Measurements from ENCODE around the gene UST. TPM values are rescaled to one million over a fixed set of nuclear protein-coding genes. Genes with fewer than 3 reads are reported as not detected.

The UST gene
- polyA plus RNA-seq, 4 donors, result 0.81 to 4.0 (median 1.4) TPM; not detected in 1

- Histone ChIP-seq H3K36me3 (ENCODE audit: control insufficient read depth in 3 of 3, insufficient read depth in 2 of 3, low read depth in 1 of 3, low read length in 3 of 3) (no peaks in the 10 kb centered on the region), H3K4me3 (ENCODE audit: low read depth in 1 of 3, low read length in 3 of 3) (no peak overlapping the region), H3K9me3 (ENCODE audit: control insufficient read depth in 2 of 2, insufficient read depth in 1 of 2, low read depth in 1 of 2, low read length in 1 of 2) (no peaks in the 10 kb centered on the region), H3K27ac (ENCODE audit: low read depth in 1 of 3, low read length in 2 of 3) (no peak overlapping the region), H3K27me3 (ENCODE audit: control insufficient read depth in 3 of 3, insufficient read depth in 3 of 3, low read length in 3 of 3) (no peaks in the 10 kb centered on the region), H3K4me1 (ENCODE audit: control insufficient read depth in 3 of 3, insufficient read depth in 2 of 3, low read depth in 1 of 3, low read length in 2 of 3) (peaks cover 0 to 4% (median 0%) of the 10 kb centered on the region in 3 donors)
- DNase-seq (no peak), FAIRE-seq (no peak)
- 67 to 71% (median 69%) methylated on average over 3 of the region's 3 CpGs for WGBS, 3 donors
These were observed 188.1 kb downstream of the UST start for GRCh38 chr6:148934961-148935360.

DNA sequence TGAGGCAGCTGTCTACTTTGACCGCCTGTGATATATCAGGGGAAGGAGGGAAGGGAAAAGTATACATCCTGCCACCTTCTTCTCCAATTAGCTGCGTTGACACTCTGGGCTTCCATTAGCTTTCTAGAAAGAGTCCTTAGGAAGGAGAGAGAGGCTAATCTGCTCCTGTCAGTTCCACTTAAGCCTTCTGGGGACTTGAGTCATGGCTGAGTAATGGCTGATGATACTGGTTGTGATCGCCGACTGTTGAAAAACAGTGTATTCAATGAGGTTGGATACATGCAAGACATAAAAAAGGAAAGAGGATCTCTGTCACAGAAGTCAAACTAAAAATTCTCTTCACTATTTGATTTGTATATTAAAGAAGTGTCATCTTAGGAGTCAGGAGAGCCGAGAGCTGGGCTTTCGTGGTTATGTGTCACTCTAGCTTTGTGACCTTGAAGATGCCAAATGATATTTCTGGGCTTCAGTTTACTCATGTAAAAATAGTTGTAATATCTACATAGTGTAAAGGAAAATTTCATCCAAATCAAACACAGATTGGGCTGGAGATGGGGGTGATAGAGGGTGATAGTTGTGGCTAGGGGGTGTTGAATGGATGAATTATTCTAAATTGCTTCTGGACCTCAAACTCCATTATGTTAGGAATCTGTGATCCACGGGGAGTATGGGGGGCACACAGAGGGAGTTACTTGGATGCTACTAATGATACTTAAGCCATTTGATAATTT lies 189.0 kb downstream of the UST start:
- no peaks in the 10 kb centered on the region for H3K9me3 ChIP-seq (ENCODE audit: control insufficient read depth in 2 of 2, insufficient read depth in 1 of 2, low read depth in 1 of 2, low read length in 1 of 2)
- peaks cover 0 to 4% (median 0%) of the 10 kb centered on the region in 3 donors for H3K4me1 ChIP-seq (ENCODE audit: control insufficient read depth in 3 of 3, insufficient read depth in 2 of 3, low read depth in 1 of 3, low read length in 2 of 3)
- DNase-seq, result no peak
- H3K4me3 ChIP-seq (ENCODE audit: low read depth in 1 of 3, low read length in 3 of 3), result no peak overlapping the region
- H3K27me3 ChIP-seq (ENCODE audit: control insufficient read depth in 3 of 3, insufficient read depth in 3 of 3, low read length in 3 of 3), result no peaks in the 10 kb centered on the region
- no peak overlapping the region for H3K27ac ChIP-seq (ENCODE audit: low read depth in 1 of 3, low read length in 2 of 3)
- WGBS, 3 donors, result 73 to 86% (median 75%) methylated on average over 7 of the region's 7 CpGs
- FAIRE-seq, result no peak
- H3K36me3 ChIP-seq (ENCODE audit: control insufficient read depth in 3 of 3, insufficient read depth in 2 of 3, low read depth in 1 of 3, low read length in 3 of 3), result no peaks in the 10 kb centered on the region

- FAIRE-seq, result no peak
- peaks cover 0 to 3% (median 0%) of the 10 kb centered on the region in 3 donors for H3K4me1 ChIP-seq (ENCODE audit: control insufficient read depth in 3 of 3, insufficient read depth in 2 of 3, low read depth in 1 of 3, low read length in 2 of 3)
These were observed 196.6 kb downstream of the UST start for GRCh38 chr6:148943451-148943850.

DNA sequence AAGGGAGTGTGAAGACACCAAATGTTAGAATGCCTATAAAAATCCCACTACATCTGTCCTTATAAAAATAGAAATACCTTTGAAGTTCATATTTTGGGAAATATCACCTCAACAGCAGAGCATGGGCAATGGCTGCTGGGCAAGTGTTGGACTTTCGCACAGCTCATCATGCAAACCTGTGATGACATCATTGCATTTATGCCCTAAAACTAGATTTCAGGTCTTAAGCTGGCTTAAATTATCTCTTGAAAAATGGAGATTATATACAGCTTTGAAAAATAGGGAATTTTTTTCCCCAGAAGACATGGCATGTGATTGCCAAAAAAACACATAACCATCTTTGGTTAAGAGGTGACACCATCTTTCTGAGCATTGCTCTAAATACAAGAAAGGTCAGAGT lies 197.8 kb downstream of the UST start:
- Histone ChIP-seq H3K4me1 (ENCODE audit: control insufficient read depth in 3 of 3, insufficient read depth in 2 of 3, low read depth in 1 of 3, low read length in 2 of 3) (peaks cover 0 to 3% (median 0%) of the 10 kb centered on the region in 3 donors), H3K36me3 (ENCODE audit: control insufficient read depth in 3 of 3, insufficient read depth in 2 of 3, low read depth in 1 of 3, low read length in 3 of 3) (no peaks in the 10 kb centered on the region), H3K27me3 (ENCODE audit: control insufficient read depth in 3 of 3, insufficient read depth in 3 of 3, low read length in 3 of 3) (no peaks in the 10 kb centered on the region), H3K27ac (ENCODE audit: low read depth in 1 of 3, low read length in 2 of 3) (no peak overlapping the region), H3K4me3 (ENCODE audit: low read depth in 1 of 3, low read length in 3 of 3) (no peak overlapping the region), H3K9me3 (ENCODE audit: control insufficient read depth in 2 of 2, insufficient read depth in 1 of 2, low read depth in 1 of 2, low read length in 1 of 2) (no peaks in the 10 kb centered on the region)
- FAIRE-seq (no peak), DNase-seq (no peak)
- WGBS, 3 donors, result 96 to 100% (median 97%) methylated on average over 1 of the region's 1 CpG

More at GRCh38 chr6:148943451-148943850, 196.6 kb downstream of the UST start:
- DNase-seq, result no peak
- Histone ChIP-seq H3K36me3 (ENCODE audit: control insufficient read depth in 3 of 3, insufficient read depth in 2 of 3, low read depth in 1 of 3, low read length in 3 of 3) (no peaks in the 10 kb centered on the region), H3K4me3 (ENCODE audit: low read depth in 1 of 3, low read length in 3 of 3) (no peak overlapping the region), H3K27me3 (ENCODE audit: control insufficient read depth in 3 of 3, insufficient read depth in 3 of 3, low read length in 3 of 3) (no peaks in the 10 kb centered on the region), H3K9me3 (ENCODE audit: control insufficient read depth in 2 of 2, insufficient read depth in 1 of 2, low read depth in 1 of 2, low read length in 1 of 2) (no peaks in the 10 kb centered on the region), H3K27ac (ENCODE audit: low read depth in 1 of 3, low read length in 2 of 3) (no peak overlapping the region)
- 59 to 75% (median 61%) methylated on average over 1 of the region's 1 CpG for WGBS, 3 donors

DNA sequence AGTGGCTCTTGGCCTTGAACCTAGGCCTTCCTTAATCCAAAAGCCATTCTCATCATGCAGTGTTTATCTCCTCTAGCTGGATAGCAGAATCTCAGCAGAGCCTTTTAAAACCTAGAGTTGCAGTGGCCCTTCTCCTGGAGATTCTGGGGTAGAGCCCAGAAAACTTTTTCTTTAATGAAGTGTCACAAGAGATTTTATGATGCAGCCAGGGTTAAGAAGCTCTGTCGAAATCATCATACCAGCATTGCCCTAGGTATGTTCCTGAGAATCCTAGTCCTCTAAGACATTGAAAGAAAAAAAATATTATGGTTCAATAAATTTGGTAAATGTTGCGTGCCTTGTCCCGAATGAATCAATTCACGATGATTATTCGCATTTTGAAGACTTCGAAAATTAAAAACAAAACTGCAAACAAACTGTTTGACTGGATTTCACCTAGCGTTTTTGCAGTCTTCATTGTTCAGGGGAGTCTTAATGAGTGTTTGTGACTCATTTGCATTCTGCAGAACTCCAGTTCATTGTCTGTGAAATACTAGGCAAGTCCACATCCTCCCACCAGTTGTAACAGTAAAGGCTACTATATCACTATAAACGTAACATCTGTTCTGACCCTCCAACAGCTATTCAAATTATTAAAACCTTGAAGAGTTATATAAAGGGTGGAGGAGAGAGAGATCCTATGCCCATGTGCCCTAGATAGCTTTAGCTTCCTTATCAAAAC lies 198.6 kb downstream of the UST start:
- no peak for FAIRE-seq

DNA sequence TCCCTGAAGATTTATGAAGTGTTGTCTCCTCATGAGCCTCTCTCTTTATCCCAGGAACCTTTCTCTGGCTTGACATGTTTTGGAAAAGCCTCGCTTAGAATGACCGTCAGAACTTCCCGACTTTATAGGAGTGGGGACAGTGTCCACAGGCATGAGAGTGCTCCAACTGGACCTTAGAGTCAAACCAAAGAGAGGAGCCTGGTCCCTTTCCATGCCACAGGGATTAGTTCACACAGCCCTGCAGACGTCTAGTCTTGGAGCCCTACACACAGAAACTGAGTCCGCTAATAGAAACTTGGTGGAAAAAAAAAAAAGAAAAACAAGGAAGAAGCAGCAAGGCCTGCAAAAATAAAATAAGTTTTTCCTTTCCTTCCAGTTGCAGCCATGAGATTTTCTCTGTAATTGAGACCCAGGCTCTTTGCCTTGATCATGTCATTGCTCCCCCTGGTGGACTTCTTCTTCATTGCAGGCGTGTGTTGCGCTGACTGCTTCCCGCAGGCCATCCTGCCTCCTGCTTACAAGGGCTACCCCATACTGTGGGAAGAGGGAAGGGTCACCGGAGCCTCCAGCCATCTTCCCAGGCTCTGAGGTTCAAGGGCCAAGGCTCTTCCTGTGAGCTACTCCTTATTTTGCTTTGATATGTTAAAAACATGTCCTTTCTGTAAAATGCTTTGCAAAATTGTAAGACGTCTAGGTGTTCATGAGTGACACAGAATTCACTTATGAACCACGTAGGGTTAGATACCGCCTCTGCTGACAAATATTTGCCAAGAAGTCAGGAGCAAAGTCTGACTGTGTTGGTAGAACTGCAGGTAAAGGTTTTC lies 201.0 kb downstream of the UST start:
- Histone ChIP-seq H3K9me3 (ENCODE audit: control insufficient read depth in 2 of 2, insufficient read depth in 1 of 2, low read depth in 1 of 2, low read length in 1 of 2) (no peaks in the 10 kb centered on the region), H3K36me3 (ENCODE audit: control insufficient read depth in 3 of 3, insufficient read depth in 2 of 3, low read depth in 1 of 3, low read length in 3 of 3) (no peaks in the 10 kb centered on the region), H3K27me3 (ENCODE audit: control insufficient read depth in 3 of 3, insufficient read depth in 3 of 3, low read length in 3 of 3) (no peaks in the 10 kb centered on the region), H3K4me3 (ENCODE audit: low read depth in 1 of 3, low read length in 3 of 3) (no peak overlapping the region), H3K4me1 (ENCODE audit: control insufficient read depth in 3 of 3, insufficient read depth in 2 of 3, low read depth in 1 of 3, low read length in 2 of 3) (peaks cover 0 to 3% (median 0%) of the 10 kb centered on the region in 3 donors), H3K27ac (ENCODE audit: low read depth in 1 of 3, low read length in 2 of 3) (no peak overlapping the region)
- 24 to 33% (median 33%) methylated on average over 12 of the region's 12 CpGs for WGBS, 3 donors
- DNase-seq (peak; percentile 79 to 93), FAIRE-seq (no peak)

More for the DNA sequence above, 198.6 kb downstream of the UST start:
- Histone ChIP-seq H3K27me3 (ENCODE audit: control insufficient read depth in 3 of 3, insufficient read depth in 3 of 3, low read length in 3 of 3) (no peaks in the 10 kb centered on the region), H3K4me3 (ENCODE audit: low read depth in 1 of 3, low read length in 3 of 3) (no peak overlapping the region), H3K9me3 (ENCODE audit: control insufficient read depth in 2 of 2, insufficient read depth in 1 of 2, low read depth in 1 of 2, low read length in 1 of 2) (no peaks in the 10 kb centered on the region), H3K27ac (ENCODE audit: low read depth in 1 of 3, low read length in 2 of 3) (no peak overlapping the region), H3K4me1 (ENCODE audit: control insufficient read depth in 3 of 3, insufficient read depth in 2 of 3, low read depth in 1 of 3, low read length in 2 of 3) (peaks cover 0 to 3% (median 0%) of the 10 kb centered on the region in 3 donors), H3K36me3 (ENCODE audit: control insufficient read depth in 3 of 3, insufficient read depth in 2 of 3, low read depth in 1 of 3, low read length in 3 of 3) (no peaks in the 10 kb centered on the region)
- DNase-seq, result no peak
- 69 to 87% (median 72%) methylated on average over 8 of the region's 8 CpGs for WGBS, 3 donors

- 67 to 76% (median 70%) methylated on average over 6 of the region's 6 CpGs for WGBS, 3 donors
- Histone ChIP-seq H3K9me3 (ENCODE audit: control insufficient read depth in 2 of 2, insufficient read depth in 1 of 2, low read depth in 1 of 2, low read length in 1 of 2) (no peaks in the 10 kb centered on the region), H3K36me3 (ENCODE audit: control insufficient read depth in 3 of 3, insufficient read depth in 2 of 3, low read depth in 1 of 3, low read length in 3 of 3) (no peaks in the 10 kb centered on the region), H3K4me1 (ENCODE audit: control insufficient read depth in 3 of 3, insufficient read depth in 2 of 3, low read depth in 1 of 3, low read length in 2 of 3) (peaks cover 0 to 10% (median 3%) of the 10 kb centered on the region in 3 donors), H3K27me3 (ENCODE audit: control insufficient read depth in 3 of 3, insufficient read depth in 3 of 3, low read length in 3 of 3) (no peaks in the 10 kb centered on the region), H3K4me3 (ENCODE audit: low read depth in 1 of 3, low read length in 3 of 3) (no peak overlapping the region), H3K27ac (ENCODE audit: low read depth in 1 of 3, low read length in 2 of 3) (no peak overlapping the region)
- no peak for DNase-seq
- FAIRE-seq, result no peak
These were observed 204.8 kb downstream of the UST start for GRCh38 chr6:148951662-148952061.
